SK-N-MC (cell line): Measurements from ENCODE around the gene CPM.

ENCODE experiments used
- DNase-seq: peaks from one replicate; pipeline ENCODE4 v3.0.0-alpha.2; 2011; ENCODE audit warnings: low read depth, low spot score
- H3K27ac ChIP-seq: fragments of 200-600 bp; sonication (generic); 2 replicates; pipeline ENCODE4 v1.5.1; 2016; ENCODE audit warnings: mixed run types
- H3K36me3 ChIP-seq: fragments of 200-600 bp; sonication (generic); 2 replicates; pipeline ENCODE4 v1.6.1; 2017; ENCODE audit warnings: antibody characterized with exemption, low read length, mixed read lengths; ENCODE audit not compliant: insufficient read depth
- H3K4me3 ChIP-seq: fragments of 200-600 bp; sonication (generic); 2 replicates; pipeline ENCODE4 v1.5.1; 2016
- H3K9ac ChIP-seq: fragments of 200-600 bp; sonication (generic); 2 replicates; pipeline ENCODE4 v1.8.0; 2017; ENCODE audit warnings: mixed run types, mixed read lengths; ENCODE audit not compliant: insufficient read length
- H3K9me3 ChIP-seq: fragments of 200-600 bp; sonication (generic); 2 replicates; pipeline ENCODE4 v1.6.1; 2017; ENCODE audit warnings: low read depth, mild to moderate bottlenecking, antibody characterized with exemption, low read length, moderate library complexity, mixed read lengths
- EZH2 ChIP-seq: fragments of 200-600 bp; sonication (generic); IDR thresholded peaks from one replicate; pipeline ENCODE4 v1.6.1; 2017; ENCODE audit warnings: antibody characterized with exemption
- FOXP2 ChIP-seq: optimal IDR thresholded peaks from 2 replicates; pipeline ENCODE3; 2011; ENCODE audit warnings: mild to moderate bottlenecking, moderate library complexity; ENCODE audit not compliant: insufficient read depth; ENCODE audit errors: extremely low read length, control extremely low read depth
- POLR2AphosphoS5 ChIP-seq: IDR thresholded peaks from 2 replicates; pipeline ENCODE4 v1.6.1; 2012; ENCODE audit warnings: mild to moderate bottlenecking, low read depth, low read length, borderline replicate concordance

The CPM gene

GRCh38 chr12:68893741-68894140 lies 39.2 kb downstream of the CPM start:
- no peak overlapping the region for H3K9ac ChIP-seq
- no peaks in the 10 kb centered on the region for H3K9me3 ChIP-seq
- no peaks in the 10 kb centered on the region for H3K36me3 ChIP-seq
- TF ChIP-seq EZH2, result no peak
- no peak for TF ChIP-seq POLR2AphosphoS5
- TF ChIP-seq FOXP2, result no peak
- no peak overlapping the region for H3K27ac ChIP-seq
- no peak for DNase-seq
- no peak overlapping the region for H3K4me3 ChIP-seq

GRCh38 chr12:68893201-68893600 lies 39.8 kb downstream of the CPM start:
- no peak for DNase-seq
- no peak overlapping the region for H3K4me3 ChIP-seq
- H3K9me3 ChIP-seq, result no peaks in the 10 kb centered on the region
- H3K27ac ChIP-seq, result no peak overlapping the region
- TF ChIP-seq FOXP2 (no peak), POLR2AphosphoS5 (no peak), EZH2 (no peak)
- no peaks in the 10 kb centered on the region for H3K36me3 ChIP-seq
- H3K9ac ChIP-seq, result no peak overlapping the region

GRCh38 chr12:68891141-68891540 lies 41.8 kb downstream of the CPM start:
- Histone ChIP-seq H3K9ac (no peak overlapping the region), H3K36me3 (no peaks in the 10 kb centered on the region), H3K27ac (no peak overlapping the region), H3K9me3 (no peaks in the 10 kb centered on the region), H3K4me3 (no peak overlapping the region)
- no peak for DNase-seq
- TF ChIP-seq FOXP2, result no peak
- TF ChIP-seq EZH2, result no peak
- TF ChIP-seq POLR2AphosphoS5, result no peak

GRCh38 chr12:68890701-68891113 lies 42.3 kb downstream of the CPM start:
- H3K4me3 ChIP-seq, result no peak overlapping the region
- no peaks in the 10 kb centered on the region for H3K9me3 ChIP-seq
- DNase-seq, result no peak
- no peak overlapping the region for H3K27ac ChIP-seq
- H3K36me3 ChIP-seq, result no peaks in the 10 kb centered on the region
- TF ChIP-seq EZH2 (no peak), FOXP2 (no peak), POLR2AphosphoS5 (no peak)
- no peak overlapping the region for H3K9ac ChIP-seq

GRCh38 chr12:68888243-68888642 lies 44.7 kb downstream of the CPM start:
- H3K9me3 ChIP-seq, result no peaks in the 10 kb centered on the region
- H3K9ac ChIP-seq, result no peak overlapping the region
- no peaks in the 10 kb centered on the region for H3K36me3 ChIP-seq
- no peak for DNase-seq
- H3K27ac ChIP-seq, result no peak overlapping the region
- H3K4me3 ChIP-seq, result no peak overlapping the region
- TF ChIP-seq FOXP2 (no peak), EZH2 (no peak), POLR2AphosphoS5 (no peak)

- no peaks in the 10 kb centered on the region for H3K9me3 ChIP-seq
- H3K9ac ChIP-seq, result no peak overlapping the region
- H3K4me3 ChIP-seq, result no peak overlapping the region
- no peak overlapping the region for H3K27ac ChIP-seq
- no peak for DNase-seq
- TF ChIP-seq POLR2AphosphoS5, result no peak
- no peak for TF ChIP-seq FOXP2
- no peak for TF ChIP-seq EZH2
- no peaks in the 10 kb centered on the region for H3K36me3 ChIP-seq
Observed at GRCh38 chr12:68887641-68888040, 45.3 kb downstream of the CPM start.

- no peak for DNase-seq
- H3K36me3 ChIP-seq, result no peaks in the 10 kb centered on the region
- H3K9ac ChIP-seq, result no peak overlapping the region
- no peak overlapping the region for H3K4me3 ChIP-seq
- no peaks in the 10 kb centered on the region for H3K9me3 ChIP-seq
- no peak overlapping the region for H3K27ac ChIP-seq
- no peak for TF ChIP-seq FOXP2
- TF ChIP-seq POLR2AphosphoS5, result no peak
- no peak for TF ChIP-seq EZH2
Observed at GRCh38 chr12:68886636-68887572, 46.1 kb downstream of the CPM start.

GRCh38 chr12:68885381-68885780 lies 47.6 kb downstream of the CPM start:
- Histone ChIP-seq H3K9me3 (no peaks in the 10 kb centered on the region), H3K36me3 (no peaks in the 10 kb centered on the region), H3K27ac (no peak overlapping the region), H3K9ac (no peak overlapping the region), H3K4me3 (no peak overlapping the region)
- no peak for TF ChIP-seq FOXP2
- TF ChIP-seq POLR2AphosphoS5, result no peak
- no peak for TF ChIP-seq EZH2
- DNase-seq, result no peak
